ENCODE measurements around the gene ADAT3.

- TF ChIP-seq GABPA (IDR thresholded peaks at IDR 0.05; ENCODE audit: low read depth) (no peak), CTCF (IDR thresholded peaks at IDR 0.05) (no peak), YY1 (IDR thresholded peaks at IDR 0.05; ENCODE audit: low read depth) (no peak), TAF1 (IDR thresholded peaks at IDR 0.05; ENCODE audit: borderline replicate concordance, low read depth, low read length) (no peak), REST (IDR thresholded peaks at IDR 0.05; ENCODE audit: low read depth, low read length) (no peak), USF2 (IDR thresholded peaks at IDR 0.05; ENCODE audit: borderline replicate concordance, low read depth, low read length) (no peak), RCOR1 (IDR thresholded peaks at IDR 0.05; ENCODE audit: low read length) (no peak), MXI1 (IDR thresholded peaks at IDR 0.05; ENCODE audit: low read depth, low read length) (no peak), EZH2phosphoT487 (IDR thresholded peaks at IDR 0.05; ENCODE audit: borderline replicate concordance, low read depth) (no peak), SMC3 (IDR thresholded peaks at IDR 0.05; ENCODE audit: low read depth, low read length) (no peak), NFIC (IDR thresholded peaks at IDR 0.05; ENCODE audit: borderline replicate concordance) (no peak), USF1 (IDR thresholded peaks at IDR 0.05; ENCODE audit: borderline replicate concordance, low read depth) (no peak), FOXM1 (IDR thresholded peaks at IDR 0.05; ENCODE audit: low read depth) (no peak)
These were observed 3.1 kb downstream of the ADAT3 start for GRCh38 chr19:1908364-1908678.
